ENCODE measurements around the gene CXCL12.

DNA sequence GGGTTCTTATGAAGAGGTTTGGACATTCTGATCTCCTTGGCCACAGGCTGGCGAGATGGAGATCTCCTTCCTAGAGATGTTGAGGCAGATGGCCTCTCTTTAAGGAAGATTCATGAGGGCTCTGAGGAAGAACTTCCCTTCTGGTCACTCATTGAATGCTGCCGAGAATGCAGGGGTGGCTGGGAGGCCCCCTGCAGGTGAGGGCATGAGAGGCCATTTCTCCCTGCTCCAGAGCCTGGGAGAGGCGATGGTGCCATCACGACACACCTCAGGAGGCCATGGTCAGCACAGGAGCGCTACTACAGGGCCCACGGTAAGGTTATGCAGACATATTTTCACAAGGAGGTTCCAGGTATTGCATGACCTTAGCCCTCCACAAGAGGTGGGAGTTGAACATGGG is 40.2 kb downstream of the CXCL12 start:
- no peak for TF ChIP-seq NFIC (IDR thresholded peaks at IDR 0.05)
- TF ChIP-seq, protein P1, sequence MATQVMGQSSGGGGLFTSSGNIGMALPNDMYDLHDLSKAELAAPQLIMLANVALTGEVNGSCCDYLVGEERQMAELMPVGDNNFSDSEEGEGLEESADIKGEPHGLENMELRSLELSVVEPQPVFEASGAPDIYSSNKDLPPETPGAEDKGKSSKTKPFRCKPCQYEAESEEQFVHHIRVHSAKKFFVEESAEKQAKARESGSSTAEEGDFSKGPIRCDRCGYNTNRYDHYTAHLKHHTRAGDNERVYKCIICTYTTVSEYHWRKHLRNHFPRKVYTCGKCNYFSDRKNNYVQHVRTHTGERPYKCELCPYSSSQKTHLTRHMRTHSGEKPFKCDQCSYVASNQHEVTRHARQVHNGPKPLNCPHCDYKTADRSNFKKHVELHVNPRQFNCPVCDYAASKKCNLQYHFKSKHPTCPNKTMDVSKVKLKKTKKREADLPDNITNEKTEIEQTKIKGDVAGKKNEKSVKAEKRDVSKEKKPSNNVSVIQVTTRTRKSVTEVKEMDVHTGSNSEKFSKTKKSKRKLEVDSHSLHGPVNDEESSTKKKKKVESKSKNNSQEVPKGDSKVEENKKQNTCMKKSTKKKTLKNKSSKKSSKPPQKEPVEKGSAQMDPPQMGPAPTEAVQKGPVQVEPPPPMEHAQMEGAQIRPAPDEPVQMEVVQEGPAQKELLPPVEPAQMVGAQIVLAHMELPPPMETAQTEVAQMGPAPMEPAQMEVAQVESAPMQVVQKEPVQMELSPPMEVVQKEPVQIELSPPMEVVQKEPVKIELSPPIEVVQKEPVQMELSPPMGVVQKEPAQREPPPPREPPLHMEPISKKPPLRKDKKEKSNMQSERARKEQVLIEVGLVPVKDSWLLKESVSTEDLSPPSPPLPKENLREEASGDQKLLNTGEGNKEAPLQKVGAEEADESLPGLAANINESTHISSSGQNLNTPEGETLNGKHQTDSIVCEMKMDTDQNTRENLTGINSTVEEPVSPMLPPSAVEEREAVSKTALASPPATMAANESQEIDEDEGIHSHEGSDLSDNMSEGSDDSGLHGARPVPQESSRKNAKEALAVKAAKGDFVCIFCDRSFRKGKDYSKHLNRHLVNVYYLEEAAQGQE (IDR thresholded peaks at IDR 0.05; ENCODE audit: low read depth): no peak
- TF ChIP-seq, protein P2, sequence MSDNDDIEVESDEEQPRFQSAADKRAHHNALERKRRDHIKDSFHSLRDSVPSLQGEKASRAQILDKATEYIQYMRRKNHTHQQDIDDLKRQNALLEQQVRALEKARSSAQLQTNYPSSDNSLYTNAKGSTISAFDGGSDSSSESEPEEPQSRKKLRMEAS (IDR thresholded peaks at IDR 0.05): no peak
- no peak for TF ChIP-seq EP300 (IDR thresholded peaks at IDR 0.05; ENCODE audit: borderline replicate concordance)
- TF ChIP-seq TCF12 (IDR thresholded peaks at IDR 0.05; ENCODE audit: low read depth): no peak
- TF ChIP-seq ZBTB7A (IDR thresholded peaks at IDR 0.05; ENCODE audit: low read depth): no peak
- no peak for TF ChIP-seq RAD21 (IDR thresholded peaks at IDR 0.05; ENCODE audit: low read depth)
- no peak for TF ChIP-seq TAF1 (IDR thresholded peaks at IDR 0.05; ENCODE audit: low read depth)
- TF ChIP-seq CEBPB (IDR thresholded peaks at IDR 0.05): no peak
- TF ChIP-seq FOXM1 (IDR thresholded peaks at IDR 0.05; ENCODE audit: borderline replicate concordance, low read depth): no peak
- no peak for TF ChIP-seq EGR1 (IDR thresholded peaks at IDR 0.05)
